HL-60 (cell line): ENCODE results near the gene COL4A2.

ENCODE experiments used
- DNase-seq, 2 experiments: peaks; one replicate each; pipeline ENCODE4 v3.0.0-alpha.2; 2010 to 2020; ENCODE audit warnings: low read depth in 1 of 2, low spot score in 1 of 2
- H3K27ac ChIP-seq: fragments of 250-450 bp; sonication (Bioruptor Pico); replicated peaks from 2 replicates; pipeline ENCODE4 v1.5.1; 2020; ENCODE audit warnings: mild to moderate bottlenecking, moderate library complexity
- H3K27me3 ChIP-seq: fragments of 250-450 bp; sonication (Bioruptor Pico); 2 replicates; pipeline ENCODE4 v1.5.1; 2021; ENCODE audit warnings: mild to moderate bottlenecking, moderate library complexity; ENCODE audit not compliant: insufficient read depth, poor library complexity, severe bottlenecking
- H3K4me3 ChIP-seq: replicated peaks from 2 replicates; pipeline ENCODE4 v1.5.1; 2011; ENCODE audit warnings: mild to moderate bottlenecking, control low read depth, low read length; ENCODE audit not compliant: insufficient read depth
- CTCF ChIP-seq: IDR thresholded peaks from one replicate; pipeline ENCODE4 v1.5.1; 2011; ENCODE audit warnings: low read length, control low read depth, inconsistent platforms; ENCODE audit not compliant: insufficient read depth
- GABPA ChIP-seq: IDR thresholded peaks from 2 replicates; pipeline ENCODE4 v1.6.1; 2012; ENCODE audit warnings: low read depth
- POLR2AphosphoS5 ChIP-seq: IDR thresholded peaks from 2 replicates; pipeline ENCODE4 v1.6.1; 2012; ENCODE audit warnings: low read depth
- REST ChIP-seq: IDR thresholded peaks from 2 replicates; pipeline ENCODE4 v1.6.1; 2012; ENCODE audit warnings: low read depth; ENCODE audit not compliant: insufficient replicate concordance
- SPI1 ChIP-seq: IDR thresholded peaks from 2 replicates; pipeline ENCODE4 v1.6.1; 2012; ENCODE audit warnings: low read depth, mild to moderate bottlenecking, borderline replicate concordance

Gene COL4A2

DNA sequence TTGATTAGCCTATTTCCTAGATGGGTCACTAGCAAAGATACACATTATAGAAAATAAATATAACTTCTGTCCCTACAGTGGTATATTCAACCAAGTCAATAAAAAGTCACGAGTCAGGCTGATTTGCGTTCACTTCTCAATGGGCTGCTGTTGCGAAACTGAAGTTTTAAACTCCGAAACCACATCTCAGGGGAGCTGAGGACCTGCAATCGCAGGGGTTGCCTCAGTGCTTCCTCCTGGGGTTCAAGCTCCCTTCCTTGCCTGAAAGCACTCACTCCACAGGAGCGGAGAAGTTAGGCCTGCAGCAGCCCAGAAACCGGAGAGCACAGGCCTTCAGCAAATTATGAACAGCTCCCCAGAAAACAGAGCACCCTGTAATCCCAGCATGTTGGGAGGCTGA lies 214.9 kb downstream of the COL4A2 start:
- DNase-seq, result peak; percentile 74 to 97
- Histone ChIP-seq H3K27me3 (no peaks in the 10 kb centered on the region), H3K4me3 (no peak overlapping the region), H3K27ac (peak overlapping the region; percentile 38)
- no peak for TF ChIP-seq SPI1
- no peak for TF ChIP-seq GABPA
- peak; percentile 64 for TF ChIP-seq POLR2AphosphoS5
- peak; percentile 6 for TF ChIP-seq REST

- no peaks in the 10 kb centered on the region for H3K27me3 ChIP-seq
- DNase-seq, result no peak
- no peak for TF ChIP-seq REST
- no peak for TF ChIP-seq GABPA
- no peak for TF ChIP-seq POLR2AphosphoS5
- no peak for TF ChIP-seq SPI1
- no peak for TF ChIP-seq CTCF
- no peak overlapping the region for H3K4me3 ChIP-seq
- no peak overlapping the region for H3K27ac ChIP-seq
These were observed 215.6 kb downstream of the COL4A2 start for GRCh38 chr13:110522721-110523120.

DNA sequence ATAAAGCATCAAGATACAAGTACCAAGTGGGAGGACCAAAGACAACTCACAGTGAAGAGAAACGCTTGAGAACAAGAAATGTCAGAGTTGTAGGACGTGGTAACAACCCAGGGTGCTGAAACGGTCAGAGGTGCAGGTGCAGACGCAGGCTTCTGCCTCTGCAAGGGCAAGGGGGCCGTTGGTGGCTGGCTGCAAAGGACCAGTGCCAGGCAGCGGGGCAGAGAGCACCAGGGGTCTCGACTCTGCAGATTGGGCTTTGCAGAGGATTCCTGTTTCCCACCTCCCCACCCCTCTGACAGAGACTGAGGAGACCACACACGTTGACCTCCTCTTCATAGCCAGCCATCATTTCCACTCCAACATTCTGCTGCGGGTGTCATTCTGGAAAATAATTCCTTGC lies 216.1 kb downstream of the COL4A2 start:
- H3K27ac ChIP-seq, result no peak overlapping the region
- no peak for DNase-seq
- no peaks in the 10 kb centered on the region for H3K27me3 ChIP-seq
- H3K4me3 ChIP-seq, result no peak overlapping the region
- TF ChIP-seq REST (peak; percentile 30), GABPA (no peak)

DNA sequence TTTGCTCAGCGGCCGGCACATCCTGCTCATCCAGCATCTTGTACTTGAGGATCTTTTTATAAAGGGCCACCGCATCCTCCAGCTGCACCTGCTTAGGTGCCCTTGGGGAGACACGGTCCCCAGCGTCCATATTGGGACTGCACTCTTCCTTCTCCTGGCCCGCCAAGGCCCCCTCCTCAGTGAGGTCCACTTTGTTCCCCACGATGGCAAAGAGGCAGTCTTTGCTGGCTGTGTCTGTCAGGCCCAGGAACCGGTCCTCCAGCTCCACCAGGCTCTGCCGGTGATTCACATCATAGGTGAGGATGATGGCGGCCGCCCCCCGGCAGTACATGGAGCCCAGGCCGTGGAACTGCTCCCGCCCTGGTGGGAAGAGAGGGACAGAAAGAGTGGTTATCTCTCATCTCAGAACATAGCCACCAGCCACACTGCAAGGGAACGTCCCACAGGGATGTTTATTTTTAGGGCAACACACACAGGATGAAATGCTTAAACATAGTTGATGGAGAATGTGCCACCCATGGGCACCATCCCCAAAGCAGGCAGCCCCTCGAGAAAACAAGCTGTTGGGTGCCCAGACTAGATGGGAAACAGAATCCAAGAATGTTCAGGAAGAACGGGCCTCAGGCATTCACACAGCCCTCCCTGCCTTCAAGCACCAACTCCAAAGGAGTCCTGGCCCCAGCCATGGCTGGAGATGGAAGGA lies 216.9 kb downstream of the COL4A2 start:
- Histone ChIP-seq H3K27me3 (no peaks in the 10 kb centered on the region), H3K27ac (peak overlapping the region; percentile 49), H3K4me3 (no peak overlapping the region)
- DNase-seq, result no peak
- TF ChIP-seq REST (no peak), SPI1 (no peak), POLR2AphosphoS5 (no peak), GABPA (no peak), CTCF (no peak)
